Thyroid gland (tissue), 4 donors: ENCODE results near the gene ABHD8. TPM values are rescaled to one million over a fixed set of nuclear protein-coding genes. Genes with fewer than 3 reads are reported as not detected.

Experiments used
- DNase-seq, 2 donors: peaks; one replicate each; pipeline ENCODE4 v3.0.0-alpha.2; 2019
- H3K27ac ChIP-seq, 3 donors: fragments of 200-600 bp; sonication (generic); 1 replicate in 2 of 3; 2 replicates in 1 of 3; pipeline ENCODE4 v1.5.1; 2016 to 2019; ENCODE audit warnings: mild to moderate bottlenecking in 1 of 3, moderate library complexity in 1 of 3
- H3K27me3 ChIP-seq: fragments of 200-600 bp; sonication (generic); one replicate; pipeline ENCODE4 v1.5.1; 2019
- H3K36me3 ChIP-seq, 2 donors: fragments of 200-600 bp; sonication (generic); one replicate each; pipeline ENCODE4 v1.5.1; 2016 to 2019
- H3K4me1 ChIP-seq, 2 donors: fragments of 200-600 bp; sonication (generic); one replicate each; pipeline ENCODE4 v1.5.1; 2017 to 2019
- H3K4me3 ChIP-seq, 3 donors: fragments of 200-600 bp; sonication (generic); replicated peaks in 1 of 3; 1 replicate in 2 of 3; 2 replicates in 1 of 3; pipeline ENCODE4 v1.5.1; 2016; ENCODE audit warnings: mild to moderate bottlenecking in 1 of 3
- H3K9me3 ChIP-seq: fragments of 200-600 bp; sonication (generic); one replicate; pipeline ENCODE4 v1.5.1; 2017
- POLR2A ChIP-seq, 2 donors: fragments of 450-650 bp; IDR thresholded peaks; one replicate each; pipeline ENCODE4 v1.6.1; 2017; ENCODE audit warnings: antibody characterized with exemption in 2 of 2, mild to moderate bottlenecking in 2 of 2, moderate library complexity in 1 of 2
- WGBS, 2 donors: methylation state at CpG; one replicate each; pipeline ENCODE4 v1.1.5; 2017; 5-methylcytosine and 5-hydroxymethylcytosine counted together
- intact Hi-C: fragments of 100-400 bp; cut with DNase I; formaldehyde crosslinking; loops from one replicate; pipeline ENCODE4 v1.15.1; 2023
- total RNA-seq, 4 donors: library from RNA; depleted of rRNA; stranded (reverse); fragments of >200 nt; gene quantifications; one replicate each; pipeline ENCODE4 v1.2.3, GENCODE V29; 2016
- TF ChIP-seq, protein P1 (sequence below), 6 experiments: fragments of 200-600 bp in 3 of 6; fragments of 450-650 bp in 3 of 6; sonication (generic) in 3 of 6; IDR thresholded peaks; one replicate each; pipeline ENCODE4 v1.5.1; 2016 to 2019; ENCODE audit warnings: antibody characterized with exemption in 6 of 6, mild to moderate bottlenecking in 2 of 6, inconsistent platforms in 1 of 6, moderate library complexity in 1 of 6

The ABHD8 gene
- total RNA-seq, 4 donors from 2014 or later = 14.4 to 31.2 (median 23.3) TPM

DNA sequence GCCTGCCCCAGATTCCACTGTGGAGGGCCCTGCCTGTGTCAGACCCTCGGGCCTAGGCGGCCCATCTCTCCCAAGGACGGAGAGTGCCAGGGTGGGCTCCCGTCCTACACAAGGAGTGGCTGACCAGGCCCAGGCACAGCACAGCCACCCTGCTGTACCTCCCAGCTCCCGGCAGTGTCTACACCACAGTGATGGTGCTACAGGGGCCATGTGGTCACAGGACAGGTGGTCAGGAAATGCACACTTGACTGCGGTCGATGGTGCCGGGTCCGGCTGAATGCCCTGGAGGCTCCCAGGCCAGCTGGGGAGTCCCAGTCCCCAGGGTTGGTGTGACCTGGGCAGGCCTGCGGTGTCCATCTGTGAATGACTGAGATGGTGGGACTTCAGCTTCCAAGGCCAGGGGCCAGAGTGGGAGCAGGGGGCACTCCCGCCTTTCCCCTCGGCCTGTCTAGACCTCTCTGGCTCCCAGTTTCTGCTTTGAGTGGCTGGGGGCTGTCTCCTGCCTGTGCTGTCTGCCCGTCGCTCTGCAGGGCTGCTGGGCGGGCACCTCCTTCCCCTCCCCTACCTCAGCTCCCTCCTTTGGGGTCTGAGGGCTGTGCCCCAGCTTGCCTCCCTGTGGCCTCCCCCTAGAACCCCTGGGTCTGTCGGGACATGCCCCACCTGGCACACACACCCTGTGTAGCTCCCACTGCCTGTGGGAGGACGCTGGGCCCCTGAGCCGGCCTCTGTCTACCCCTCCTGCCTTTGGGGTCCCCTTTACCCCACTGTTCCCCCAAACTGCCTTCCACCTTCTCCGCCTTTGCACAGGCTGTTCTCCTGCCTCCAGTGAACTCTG, 18.6 kb upstream of the ABHD8 start:
- no peak overlapping the region for H3K27ac ChIP-seq
- TF ChIP-seq, protein P1, sequence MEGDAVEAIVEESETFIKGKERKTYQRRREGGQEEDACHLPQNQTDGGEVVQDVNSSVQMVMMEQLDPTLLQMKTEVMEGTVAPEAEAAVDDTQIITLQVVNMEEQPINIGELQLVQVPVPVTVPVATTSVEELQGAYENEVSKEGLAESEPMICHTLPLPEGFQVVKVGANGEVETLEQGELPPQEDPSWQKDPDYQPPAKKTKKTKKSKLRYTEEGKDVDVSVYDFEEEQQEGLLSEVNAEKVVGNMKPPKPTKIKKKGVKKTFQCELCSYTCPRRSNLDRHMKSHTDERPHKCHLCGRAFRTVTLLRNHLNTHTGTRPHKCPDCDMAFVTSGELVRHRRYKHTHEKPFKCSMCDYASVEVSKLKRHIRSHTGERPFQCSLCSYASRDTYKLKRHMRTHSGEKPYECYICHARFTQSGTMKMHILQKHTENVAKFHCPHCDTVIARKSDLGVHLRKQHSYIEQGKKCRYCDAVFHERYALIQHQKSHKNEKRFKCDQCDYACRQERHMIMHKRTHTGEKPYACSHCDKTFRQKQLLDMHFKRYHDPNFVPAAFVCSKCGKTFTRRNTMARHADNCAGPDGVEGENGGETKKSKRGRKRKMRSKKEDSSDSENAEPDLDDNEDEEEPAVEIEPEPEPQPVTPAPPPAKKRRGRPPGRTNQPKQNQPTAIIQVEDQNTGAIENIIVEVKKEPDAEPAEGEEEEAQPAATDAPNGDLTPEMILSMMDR (IDR thresholded peaks at IDR 0.05) = no peak
- TF ChIP-seq POLR2A (IDR thresholded peaks at IDR 0.05) = no peak
- 86 to 97% methylated on average over 10 to 12 of the region's 19 CpGs for WGBS, 2 donors
- H3K4me1 ChIP-seq = no peaks in the 10 kb centered on the region
- H3K27me3 ChIP-seq = no peaks in the 10 kb centered on the region
- H3K36me3 ChIP-seq = peaks cover 15 to 31% of the 10 kb centered on the region in 2 donors
- no peak overlapping the region for H3K4me3 ChIP-seq
- DNase-seq = no peak
- H3K9me3 ChIP-seq = no peaks in the 10 kb centered on the region
- intact Hi-C loops = no loop called here

DNA sequence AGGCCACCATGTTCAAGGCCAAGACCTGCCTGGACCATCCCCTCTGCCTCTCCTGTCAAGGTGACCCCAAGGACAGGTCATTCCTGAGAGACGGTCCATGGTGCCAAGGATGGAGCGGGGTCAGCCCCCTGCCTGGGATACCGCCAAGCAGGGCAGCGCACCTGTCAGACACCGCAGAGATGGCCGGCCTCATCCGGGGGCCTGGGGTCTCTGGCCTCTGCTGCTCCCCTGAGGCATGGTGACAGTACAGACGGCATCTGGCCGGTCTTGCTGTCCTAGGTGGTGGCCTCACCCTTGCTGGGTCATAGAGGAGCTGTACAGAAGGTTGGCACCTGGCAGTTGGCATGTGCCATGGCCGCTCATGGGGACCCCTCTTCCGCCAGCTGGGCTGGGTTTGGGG, 17.2 kb upstream of the ABHD8 start:
- no peaks in the 10 kb centered on the region for H3K27me3 ChIP-seq
- no peak overlapping the region for H3K27ac ChIP-seq
- intact Hi-C loops = no loop called here
- TF ChIP-seq POLR2A (IDR thresholded peaks at IDR 0.05) = no peak
- TF ChIP-seq, protein P1 (IDR thresholded peaks at IDR 0.05) = no peak
- peaks cover 22 to 42% of the 10 kb centered on the region in 2 donors for H3K36me3 ChIP-seq
- DNase-seq = no peak
- no peaks in the 10 kb centered on the region for H3K9me3 ChIP-seq
- 80 to 100% methylated on average over 3 to 11 of the region's 11 CpGs for WGBS, 2 donors
- no peaks in the 10 kb centered on the region for H3K4me1 ChIP-seq
- no peak overlapping the region for H3K4me3 ChIP-seq

GRCh38 chr19:17319473-17320238, 16.4 kb upstream of the ABHD8 start:
- intact Hi-C loops = no loop called here
- no peak for TF ChIP-seq POLR2A (IDR thresholded peaks at IDR 0.05)
- TF ChIP-seq, protein P1 (IDR thresholded peaks at IDR 0.05) = no peak
- Histone ChIP-seq H3K4me1 (no peaks in the 10 kb centered on the region), H3K27me3 (no peaks in the 10 kb centered on the region), H3K36me3 (peaks cover 23 to 44% of the 10 kb centered on the region in 2 donors), H3K4me3 (no peak overlapping the region), H3K27ac (no peak overlapping the region), H3K9me3 (no peaks in the 10 kb centered on the region)
- DNase-seq = no peak
- WGBS, 2 donors = 90 to 92% methylated on average over 40 of the region's 40 CpGs

GRCh38 chr19:17318966-17319365, 15.7 kb upstream of the ABHD8 start:
- H3K36me3 ChIP-seq = peaks cover 29 to 50% of the 10 kb centered on the region in 2 donors

More at GRCh38 chr19:17318966-17319365, 15.7 kb upstream of the ABHD8 start:
- H3K27ac ChIP-seq = no peak overlapping the region
- no peak for DNase-seq
- H3K9me3 ChIP-seq = no peaks in the 10 kb centered on the region
- intact Hi-C loops = no loop called here
- H3K4me1 ChIP-seq = no peaks in the 10 kb centered on the region
- no peaks in the 10 kb centered on the region for H3K27me3 ChIP-seq
- 79 to 91% methylated on average over 5 of the region's 6 CpGs for WGBS, 2 donors
- TF ChIP-seq POLR2A (IDR thresholded peaks at IDR 0.05) = no peak
- TF ChIP-seq, protein P1 (IDR thresholded peaks at IDR 0.05) = no peak
- no peak overlapping the region for H3K4me3 ChIP-seq
